Measurements from ENCODE around the gene PALD1. TPM values are rescaled to one million over a fixed set of nuclear protein-coding genes. Genes with fewer than 3 reads are reported as not detected.

PALD1 gene
- total RNA-seq, 4 donors from 2014 or later: 1.4 to 5.2 (median 4.0) TPM

- Histone ChIP-seq H3K9me3 (no peaks in the 10 kb centered on the region), H3K36me3 (no peaks in the 10 kb centered on the region), H3K27me3 (no peaks in the 10 kb centered on the region), H3K4me1 (peaks cover 0 to 15% (median 5%) of the 10 kb centered on the region in 4 donors), H3K4me3 (no peak overlapping the region), H3K27ac (peak overlapping the region in 1 of 4 donors; percentile 14)
- WGBS, 2 donors (ENCODE audit: low coverage in 1 of 2): 47 to 65% methylated on average over 3 to 10 of the region's 10 CpGs
- intact Hi-C loops (cut with DNase I; ENCODE audit: low total_unique reads) (loop anchor here (5.0 kb wide), 1 partner anchor 196 kb away; no protein-coding TSS in a partner anchor), in situ Hi-C loops (cut with MboI; ENCODE audit: low pct_ligation_motif_present in 1 of 4, low pct_unique_long_range_greater_than_20kb in 1 of 4, low sequenced_read_pairs in 3 of 4) (no loop called here)
- DNase-seq: no peak
- TF ChIP-seq POLR2AphosphoS5 (IDR thresholded peaks at IDR 0.05): no peak
- TF ChIP-seq EP300 (IDR thresholded peaks at IDR 0.05; ENCODE audit: low read depth): no peak
- TF ChIP-seq, protein P1, sequence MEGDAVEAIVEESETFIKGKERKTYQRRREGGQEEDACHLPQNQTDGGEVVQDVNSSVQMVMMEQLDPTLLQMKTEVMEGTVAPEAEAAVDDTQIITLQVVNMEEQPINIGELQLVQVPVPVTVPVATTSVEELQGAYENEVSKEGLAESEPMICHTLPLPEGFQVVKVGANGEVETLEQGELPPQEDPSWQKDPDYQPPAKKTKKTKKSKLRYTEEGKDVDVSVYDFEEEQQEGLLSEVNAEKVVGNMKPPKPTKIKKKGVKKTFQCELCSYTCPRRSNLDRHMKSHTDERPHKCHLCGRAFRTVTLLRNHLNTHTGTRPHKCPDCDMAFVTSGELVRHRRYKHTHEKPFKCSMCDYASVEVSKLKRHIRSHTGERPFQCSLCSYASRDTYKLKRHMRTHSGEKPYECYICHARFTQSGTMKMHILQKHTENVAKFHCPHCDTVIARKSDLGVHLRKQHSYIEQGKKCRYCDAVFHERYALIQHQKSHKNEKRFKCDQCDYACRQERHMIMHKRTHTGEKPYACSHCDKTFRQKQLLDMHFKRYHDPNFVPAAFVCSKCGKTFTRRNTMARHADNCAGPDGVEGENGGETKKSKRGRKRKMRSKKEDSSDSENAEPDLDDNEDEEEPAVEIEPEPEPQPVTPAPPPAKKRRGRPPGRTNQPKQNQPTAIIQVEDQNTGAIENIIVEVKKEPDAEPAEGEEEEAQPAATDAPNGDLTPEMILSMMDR (IDR thresholded peaks at IDR 0.05): no peak
- no peak for TF ChIP-seq POLR2A (IDR thresholded peaks at IDR 0.05)
Measured at GRCh38 chr10:70561070-70561469, 82.5 kb downstream of the PALD1 start.

DNA sequence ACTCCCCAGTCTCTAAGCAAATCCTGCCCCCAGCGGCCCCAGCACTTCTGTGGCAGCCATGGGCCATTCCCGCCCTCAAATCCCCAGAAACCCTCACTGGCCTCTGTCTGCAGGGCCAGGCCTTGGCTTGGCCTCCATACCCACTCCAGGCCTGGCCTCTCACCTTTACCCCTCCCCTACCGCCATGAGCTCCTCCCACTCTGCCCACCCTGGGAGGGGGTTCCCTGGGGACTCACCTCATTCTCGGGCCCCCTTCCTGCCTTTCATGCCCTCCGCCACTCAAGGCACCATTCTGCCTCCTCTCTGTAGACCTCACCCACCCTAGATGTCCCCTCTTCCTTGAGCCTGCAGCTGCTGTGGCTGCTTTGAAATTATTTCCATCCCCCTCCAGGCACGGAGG, 83.0 kb downstream of the PALD1 start:
- no peak for DNase-seq
- intact Hi-C loops (cut with DNase I; ENCODE audit: low total_unique reads): loop anchor here (5.0 kb wide), 1 partner anchor 196 kb away; no protein-coding TSS in a partner anchor
- 85% methylated on average over 2 to 6 of the region's 6 CpGs for WGBS, 2 donors (ENCODE audit: low coverage in 1 of 2)

GRCh38 chr10:70562036-70562755, 83.6 kb downstream of the PALD1 start:
- Histone ChIP-seq H3K4me1 (peaks cover 0 to 15% (median 5%) of the 10 kb centered on the region in 4 donors), H3K36me3 (no peaks in the 10 kb centered on the region), H3K27ac (no peak overlapping the region), H3K27me3 (no peaks in the 10 kb centered on the region), H3K9me3 (no peaks in the 10 kb centered on the region), H3K4me3 (no peak overlapping the region)
- TF ChIP-seq, protein P1 (IDR thresholded peaks at IDR 0.05): no peak
- TF ChIP-seq POLR2AphosphoS5 (IDR thresholded peaks at IDR 0.05) (no peak), EP300 (IDR thresholded peaks at IDR 0.05; ENCODE audit: low read depth) (no peak), POLR2A (IDR thresholded peaks at IDR 0.05) (no peak)
- in situ Hi-C loops (cut with MboI; ENCODE audit: low pct_ligation_motif_present in 1 of 4, low pct_unique_long_range_greater_than_20kb in 1 of 4, low sequenced_read_pairs in 3 of 4): no loop called here
- 93% methylated on average over 15 of the region's 15 CpGs; no CpG with 5 or more reads in 1 of the 2 donors for WGBS, 2 donors (ENCODE audit: low coverage in 1 of 2)
- DNase-seq: no peak
- intact Hi-C loops (cut with DNase I; ENCODE audit: low total_unique reads): loop anchor here (5.0 kb wide), 1 partner anchor 195 kb away; no protein-coding TSS in a partner anchor

More for the DNA sequence above, 83.0 kb downstream of the PALD1 start:
- no peaks in the 10 kb centered on the region for H3K36me3 ChIP-seq
- TF ChIP-seq EP300 (IDR thresholded peaks at IDR 0.05; ENCODE audit: low read depth) (no peak), POLR2A (IDR thresholded peaks at IDR 0.05) (no peak), POLR2AphosphoS5 (IDR thresholded peaks at IDR 0.05) (no peak)
- TF ChIP-seq, protein P1 (IDR thresholded peaks at IDR 0.05): no peak
- no peaks in the 10 kb centered on the region for H3K9me3 ChIP-seq
- peaks cover 0 to 15% (median 5%) of the 10 kb centered on the region in 4 donors for H3K4me1 ChIP-seq
- in situ Hi-C loops (cut with MboI; ENCODE audit: low pct_ligation_motif_present in 1 of 4, low pct_unique_long_range_greater_than_20kb in 1 of 4, low sequenced_read_pairs in 3 of 4): no loop called here
- H3K4me3 ChIP-seq: no peak overlapping the region
- H3K27me3 ChIP-seq: no peaks in the 10 kb centered on the region
- no peak overlapping the region for H3K27ac ChIP-seq

DNA sequence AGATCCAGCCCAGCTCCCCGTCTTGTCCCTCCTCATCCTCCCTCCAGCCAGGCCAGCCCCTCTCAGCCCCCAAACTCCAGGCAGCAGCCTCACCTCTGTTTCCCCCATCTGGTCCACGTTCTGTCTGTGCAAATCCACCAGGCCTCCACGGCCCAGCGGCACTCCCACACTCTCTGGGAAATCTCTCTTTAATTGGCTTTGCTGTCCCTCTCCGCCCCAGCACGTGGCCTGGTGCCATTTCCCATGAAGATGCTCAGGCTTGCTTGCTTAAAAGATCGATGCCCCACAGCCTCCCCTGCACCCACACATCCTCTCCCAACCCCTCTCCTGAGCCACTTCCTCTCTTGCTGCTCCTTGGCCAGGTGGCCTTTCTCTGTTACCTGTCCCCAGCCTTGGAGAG, 84.7 kb downstream of the PALD1 start:
- in situ Hi-C loops (cut with MboI; ENCODE audit: low pct_ligation_motif_present in 1 of 4, low pct_unique_long_range_greater_than_20kb in 1 of 4, low sequenced_read_pairs in 3 of 4): no loop called here
- Histone ChIP-seq H3K27ac (no peak overlapping the region), H3K4me1 (peaks cover 0 to 15% (median 5%) of the 10 kb centered on the region in 4 donors), H3K9me3 (no peaks in the 10 kb centered on the region), H3K4me3 (no peak overlapping the region), H3K36me3 (no peaks in the 10 kb centered on the region), H3K27me3 (no peaks in the 10 kb centered on the region)
- intact Hi-C loops (cut with DNase I; ENCODE audit: low total_unique reads): loop anchor here (5.0 kb wide), 1 partner anchor 194 kb away; no protein-coding TSS in a partner anchor
- 82 to 83% methylated on average over 4 to 7 of the region's 7 CpGs for WGBS, 2 donors (ENCODE audit: low coverage in 1 of 2)
- no peak for TF ChIP-seq POLR2AphosphoS5 (IDR thresholded peaks at IDR 0.05)
- TF ChIP-seq, protein P1 (IDR thresholded peaks at IDR 0.05): no peak
- no peak for TF ChIP-seq EP300 (IDR thresholded peaks at IDR 0.05; ENCODE audit: low read depth)
- no peak for TF ChIP-seq POLR2A (IDR thresholded peaks at IDR 0.05)
- no peak for DNase-seq
